A549 (cell line): Measurements from ENCODE around the gene FBRSL1.

Source experiments
- CHD4 ChIP-seq: fragments of 200-600 bp; sonication (generic); IDR thresholded peaks from 2 replicates; pipeline ENCODE4 v1.6.1; 2016; ENCODE audit warnings: antibody characterized with exemption, mild to moderate bottlenecking, borderline replicate concordance
- CTCF ChIP-seq: fragments of >200 bp; sonication (Bioruptor Twin); formaldehyde crosslinking; IDR thresholded peaks from 3 replicates; pipeline ENCODE4 v1.5.1; 2016
- ESRRA ChIP-seq: fragments of 150-350 bp; IDR thresholded peaks from 2 replicates; pipeline ENCODE4 v1.6.1; 2014; ENCODE audit warnings: mild to moderate bottlenecking, low read length, borderline replicate concordance
- NR3C1 ChIP-seq: fragments of >200 bp; sonication (Bioruptor Twin); formaldehyde crosslinking; IDR thresholded peaks from 3 replicates; pipeline ENCODE4 v1.6.1; 2017
- POLR2A ChIP-seq: IDR thresholded peaks from 2 replicates; pipeline ENCODE4 v1.6.1; 2012; ENCODE audit warnings: mild to moderate bottlenecking, low read length
- RNF2 ChIP-seq: fragments of 200-600 bp; sonication (generic); IDR thresholded peaks from 2 replicates; pipeline ENCODE4 v1.6.1; 2016; ENCODE audit warnings: low read depth, mild to moderate bottlenecking, antibody characterized with exemption, moderate library complexity, borderline replicate concordance
- SREBF2 ChIP-seq: fragments of 450-650 bp; IDR thresholded peaks from 2 replicates; pipeline ENCODE4 v1.6.1; 2014; ENCODE audit warnings: mild to moderate bottlenecking, moderate library complexity
- ZFP36 ChIP-seq: fragments of 450-650 bp; IDR thresholded peaks from 2 replicates; pipeline ENCODE4 v1.6.1; 2014; ENCODE audit warnings: borderline replicate concordance; ENCODE audit not compliant: partially characterized antibody
- ZNF302 ChIP-seq: fragments of 250-450 bp; sonication (Bioruptor Pico); IDR thresholded peaks from 2 replicates; pipeline ENCODE4 v1.9.0; 2021; ENCODE audit warnings: inconsistent platforms, mild to moderate bottlenecking, moderate library complexity

GRCh38 chr12:132466241-132467201 is 23.4 kb upstream of the FBRSL1 start:
- TF ChIP-seq RNF2 = no peak
- TF ChIP-seq CTCF = no peak
- no peak for TF ChIP-seq SREBF2
- no peak for TF ChIP-seq ZFP36
- no peak for TF ChIP-seq ZNF302 (CRISPR knock-in tag)
- TF ChIP-seq NR3C1 = no peak
- no peak for TF ChIP-seq POLR2A
- TF ChIP-seq ESRRA = no peak
- TF ChIP-seq CHD4 = no peak
